H1 (cell line): ENCODE data around the gene PBX3. TPM values are rescaled to one million over a fixed set of nuclear protein-coding genes. Genes with fewer than 3 reads are reported as not detected.

Experiments used
- CTCF ChIA-PET: fragments of 300-600 bp; sonication (Branson Sonifier 250); formaldehyde crosslinking; loops from one replicate; lab custom pipeline; 2021; ENCODE audit not compliant: partially characterized antibody; lab: Charles Lee
- POLR2A ChIA-PET: fragments of 300-600 bp; sonication (Branson Sonifier 250); formaldehyde crosslinking; loops from one replicate; lab custom pipeline; 2021; ENCODE audit warnings: inconsistent platforms; ENCODE audit not compliant: partially characterized antibody; lab: Charles Lee
- DNase-seq, 2 experiments: peaks; one replicate each; pipeline versions ENCODE4 v3.0.0 to v3.0.0-alpha.2; 2010 to 2022; ENCODE audit warnings: low spot score in 2 of 2, low read depth in 1 of 2, mixed read lengths in 1 of 2
- FAIRE-seq: peaks from 2 replicates; lab custom pipeline; 2011; peaks lifted over from hg19 to GRCh38; lab: Jason Lieb, UNC
- H2AFZ ChIP-seq: 2 replicates; pipeline ENCODE4 v1.8.1; 2012; ENCODE audit warnings: low read length, inconsistent platforms
- H2AK5ac ChIP-seq: 2 replicates; pipeline ENCODE4 v1.6.1; 2013; ENCODE audit warnings: low read depth, low read length
- H2BK120ac ChIP-seq: replicated peaks from 2 replicates; pipeline ENCODE3; 2013; ENCODE audit warnings: low read depth, low read length, inconsistent platforms
- H2BK12ac ChIP-seq: 2 replicates; pipeline ENCODE4 v1.6.1; 2013; ENCODE audit warnings: low read depth, low read length
- H2BK15ac ChIP-seq: 2 replicates; pipeline ENCODE4 v1.6.1; 2013; ENCODE audit warnings: low read length
- H2BK20ac ChIP-seq: 2 replicates; pipeline ENCODE4 v1.6.1; 2013; ENCODE audit warnings: low read length
- H2BK5ac ChIP-seq: 2 replicates; pipeline ENCODE4 v1.6.1; 2013; ENCODE audit warnings: low read depth, low read length
- H3K14ac ChIP-seq: 2 replicates; pipeline ENCODE4 v1.6.1; 2013; ENCODE audit warnings: inconsistent platforms; ENCODE audit not compliant: insufficient read length
- H3K18ac ChIP-seq: 2 replicates; pipeline ENCODE4 v1.6.1; 2013; ENCODE audit warnings: low read length; ENCODE audit errors: extremely low read depth
- H3K23ac ChIP-seq: 2 replicates; pipeline ENCODE4 v1.6.1; 2013; ENCODE audit warnings: inconsistent platforms; ENCODE audit not compliant: insufficient read length
- H3K23me2 ChIP-seq: 2 replicates; pipeline ENCODE4 v1.6.1; 2013; ENCODE audit warnings: low read depth, low read length
- H3K27ac ChIP-seq: 2 replicates; pipeline ENCODE4 v1.6.1; 2011; ENCODE audit warnings: low read depth, low read length, inconsistent platforms
- H3K27me3 ChIP-seq, 4 experiments: replicated peaks in 1 of 4; 1 replicate in 1 of 4; 2 replicates in 3 of 4; pipeline versions ENCODE4 v1.6.1 to v1.8.1; 2011 to 2013; ENCODE audit warnings: low read length in 3 of 4, mild to moderate bottlenecking in 3 of 4, inconsistent platforms in 2 of 4, mixed read lengths in 2 of 4, moderate library complexity in 1 of 4; ENCODE audit not compliant: control insufficient read depth in 3 of 4, insufficient read depth in 3 of 4; ENCODE audit errors: extremely low read depth in 1 of 4
- H3K36me3 ChIP-seq, 4 experiments: 2 replicates each; pipeline versions ENCODE4 v1.6.1 to v1.8.1; 2011 to 2013; ENCODE audit warnings: mild to moderate bottlenecking in 4 of 4, low read length in 3 of 4, moderate library complexity in 2 of 4, control low read depth in 1 of 4, inconsistent platforms in 1 of 4; ENCODE audit not compliant: insufficient read depth in 4 of 4, control insufficient read depth in 2 of 4
- H3K4ac ChIP-seq: replicated peaks from 2 replicates; pipeline ENCODE3; 2013; ENCODE audit warnings: low read length, low read depth, mixed read lengths, inconsistent platforms; ENCODE audit not compliant: insufficient read length
- H3K4me1 ChIP-seq, 4 experiments: replicated peaks in 1 of 4; 1 replicate in 1 of 4; 2 replicates in 3 of 4; pipeline versions ENCODE4 v1.6.1 to v1.8.1; 2011 to 2013; ENCODE audit warnings: low read length in 3 of 4, inconsistent platforms in 2 of 4, mixed read lengths in 1 of 4; ENCODE audit not compliant: insufficient read depth in 4 of 4, control insufficient read depth in 3 of 4
- H3K4me2 ChIP-seq, 2 experiments: 2 replicates each; pipeline versions ENCODE4 v1.6.1 to v1.8.1; 2011 to 2013; ENCODE audit warnings: low read depth in 2 of 2, low read length in 2 of 2, control low read depth in 1 of 2, inconsistent platforms in 1 of 2, mild to moderate bottlenecking in 1 of 2; ENCODE audit not compliant: insufficient read depth in 1 of 2
- H3K4me3 ChIP-seq, 4 experiments: fragments of 200-600, 300-600 bp in 1 of 4; sonication (generic), shearing (Covaris generic), sonication (Bioruptor Twin) in 1 of 4; 2 replicates each; pipeline versions ENCODE4 v1.5.1 to v1.8.1; 2011 to 2016; ENCODE audit warnings: low read length in 4 of 4, low read depth in 3 of 4, control low read depth in 2 of 4, inconsistent platforms in 2 of 4, mild to moderate bottlenecking in 2 of 4, mixed read lengths in 1 of 4, moderate library complexity in 1 of 4; ENCODE audit not compliant: insufficient read depth in 2 of 4; ENCODE audit errors: extremely low read depth in 1 of 4
- H3K56ac ChIP-seq: replicated peaks from 2 replicates; pipeline ENCODE3; 2013; ENCODE audit warnings: low read depth, mild to moderate bottlenecking, mixed read lengths, low read length, inconsistent platforms; ENCODE audit not compliant: insufficient read length
- H3K79me1 ChIP-seq: 2 replicates; pipeline ENCODE4 v1.6.1; 2013; ENCODE audit warnings: low read depth, low read length, control low read depth
- H3K79me2 ChIP-seq, 2 experiments: 2 replicates each; pipeline versions ENCODE4 v1.6.1 to v1.8.1; 2012 to 2013; ENCODE audit warnings: low read length in 2 of 2, mild to moderate bottlenecking in 2 of 2, inconsistent platforms in 1 of 2; ENCODE audit not compliant: insufficient read depth in 2 of 2, control insufficient read depth in 1 of 2
- H3K9ac ChIP-seq, 4 experiments: replicated peaks in 1 of 4; 1 replicate in 1 of 4; 2 replicates in 3 of 4; pipeline versions ENCODE4 v1.6.1 to v1.8.1; 2011 to 2013; ENCODE audit warnings: low read depth in 3 of 4, low read length in 3 of 4, control low read depth in 2 of 4, mild to moderate bottlenecking in 2 of 4, moderate library complexity in 2 of 4, inconsistent platforms in 1 of 4; ENCODE audit errors: extremely low read depth in 1 of 4
- H3K9me3 ChIP-seq, 2 experiments: 2 replicates each; pipeline versions ENCODE4 v1.6.1 to v1.8.1; 2012 to 2013; ENCODE audit warnings: mild to moderate bottlenecking in 2 of 2, moderate library complexity in 2 of 2, control low read depth in 1 of 2, inconsistent platforms in 1 of 2, low read depth in 1 of 2, low read length in 1 of 2, mixed read lengths in 1 of 2; ENCODE audit not compliant: insufficient read depth in 2 of 2
- H4K20me1 ChIP-seq, 2 experiments: replicated peaks in 1 of 2; 2 replicates each; pipeline versions ENCODE3 to v1.8.1; 2011 to 2013; ENCODE audit warnings: inconsistent platforms in 2 of 2, low read length in 2 of 2, mild to moderate bottlenecking in 1 of 2; ENCODE audit not compliant: insufficient read depth in 2 of 2, control insufficient read depth in 1 of 2
- H4K5ac ChIP-seq: 2 replicates; pipeline ENCODE4 v1.6.1; 2013; ENCODE audit warnings: low read length, low read depth, mixed read lengths, inconsistent platforms; ENCODE audit not compliant: insufficient read length
- H4K8ac ChIP-seq: 2 replicates; pipeline ENCODE4 v1.8.0; 2013; ENCODE audit warnings: mild to moderate bottlenecking, moderate library complexity, low read length, inconsistent platforms; ENCODE audit not compliant: insufficient read depth; ENCODE audit errors: extremely low read depth
- H4K91ac ChIP-seq: replicated peaks from 2 replicates; pipeline ENCODE3; 2013; ENCODE audit warnings: low read length, mixed read lengths, inconsistent platforms; ENCODE audit not compliant: insufficient read length
- ASH2L ChIP-seq: fragments of 200-600, 300-600 bp; sonication (generic); IDR thresholded peaks from one replicate; pipeline ENCODE4 v1.7.1; 2017; ENCODE audit warnings: low read length
- BCL11A ChIP-seq, 2 experiments: IDR thresholded peaks; one replicate each; pipeline ENCODE4 v1.6.1; 2011; ENCODE audit warnings: low read depth in 2 of 2, low read length in 2 of 2, mild to moderate bottlenecking in 2 of 2
- NRF1 ChIP-seq: IDR thresholded peaks from 2 replicates; pipeline ENCODE4 v1.6.1; 2011; ENCODE audit warnings: mild to moderate bottlenecking, low read depth, low read length, improper control_type of control experiment
- ZNF274 ChIP-seq: IDR thresholded peaks from 2 replicates; pipeline ENCODE4 v1.7.0; 2012; ENCODE audit warnings: low read length, borderline replicate concordance; ENCODE audit errors: extremely low read depth
- WGBS, 2 experiments: shearing (Covaris generic) in 1 of 2; methylation state at CpG; one replicate each; pipeline versions ENCODE4 v1.1.6 to v1.1.7; 2013 to 2015; ENCODE audit warnings: low lambda C conversion rate in 2 of 2, mixed read lengths in 2 of 2, inconsistent platforms in 1 of 2, low coverage in 1 of 2, missing lambda C conversion rate in 1 of 2; ENCODE audit not compliant: insufficient replicate concordance in 2 of 2, insufficient coverage in 1 of 2, insufficient read length in 1 of 2; ENCODE audit errors: extremely low coverage in 1 of 2, missing lambda C conversion rate in 1 of 2; 5-methylcytosine and 5-hydroxymethylcytosine counted together
- polyA plus RNA-seq, 7 experiments: library from polyadenylated mRNA; depleted of rRNA in 3 of 7; stranded (reverse) in 5 of 7; unstranded in 2 of 7; fragments of >200 nt in 5 of 7; fragments of 200-250 nt in 2 of 7; gene quantifications; 1 replicate in 5 of 7; 2 replicates in 1 of 7; 4 replicates in 1 of 7; pipeline versions ENCODE4 v1.2.1 to v1.2.3, GENCODE V29; 2011 to 2013; ENCODE audit warnings: missing spikeins in 2 of 7, mixed read lengths in 2 of 7
- total RNA-seq: library from RNA; stranded (reverse); fragmentation: NEBNext Ultra II Directional; extraction: Animal tissue kit (Norgen Biotek cat#: 25700); gene quantifications from 2 replicates; pipeline ENCODE4 v1.2.1, GENCODE V29; 2021

Gene PBX3
- total and polyA plus RNA-seq, 2 of the 8 experiments (the other 6 are each of a cell fraction or from before 2014, with no cell fraction given): 22.7 to 44.3 TPM

- no peak overlapping the region for H4K91ac ChIP-seq
- no peak for TF ChIP-seq BCL11A (IDR thresholded peaks at IDR 0.05; ENCODE audit: low read depth in 2 of 2, low read length in 2 of 2)
- no peak for TF ChIP-seq ZNF274
- TF ChIP-seq ASH2L: no peak
- no peak for TF ChIP-seq NRF1
- TF ChIP-seq, all 59 proteins: peak for 0
- Histone ChIP-seq H2AK5ac (no peak overlapping the region), H3K4me1 (no peaks in the 10 kb centered on the region), H3K4me2 (no peak overlapping the region), H3K23ac (no peak overlapping the region), H3K9ac (no peak overlapping the region), H3K14ac (no peak overlapping the region), H4K5ac (no peak overlapping the region), H3K4me3 (no peak overlapping the region), H2BK15ac (no peak overlapping the region), H3K27me3 (no peaks in the 10 kb centered on the region), H2BK12ac (no peak overlapping the region), H3K36me3 (peaks cover 0 to 6% (median 2%) of the 10 kb centered on the region in 4 experiments; a peak in 2 of 8 replicates), H3K23me2 (no peaks in the 10 kb centered on the region), H3K18ac (no peak overlapping the region), H3K27ac (no peak overlapping the region), H3K4ac (no peak overlapping the region), H3K56ac (no peak overlapping the region), H2AFZ (no peak overlapping the region), H4K8ac (no peak overlapping the region), H2BK5ac (no peak overlapping the region), H3K9me3 (peaks cover 9 to 17% of the 10 kb centered on the region in 2 experiments; a peak in 1 of 4 replicates), H3K79me2 (peaks cover 0 to 52% of the 10 kb centered on the region in 2 experiments; a peak in 2 of 4 replicates), H2BK20ac (no peak overlapping the region), H4K20me1 (peaks cover 0 to 1% of the 10 kb centered on the region in 2 experiments), H3K79me1 (no peaks in the 10 kb centered on the region), H2BK120ac (no peak overlapping the region)
- ChIA-PET CTCF (no interaction called here), POLR2A (no interaction called here)
- no peak for FAIRE-seq
- DNase-seq: no peak
- WGBS, 2 experiments: 95% methylated on average over 2 of the region's 2 CpGs; no CpG with 5 or more reads in 1 of the 2 experiments
These were observed 35.5 kb downstream of the PBX3 start for GRCh38 chr9:125782718-125783117.
